PFSK-1 (cell line): ENCODE measurements around the gene GGCX. TPM values are rescaled to one million over a fixed set of nuclear protein-coding genes. Genes with fewer than 3 reads are reported as not detected.

Source experiments
- FOXP2 ChIP-seq: optimal IDR thresholded peaks from 2 replicates; pipeline ENCODE3; 2011; ENCODE audit warnings: borderline replicate concordance, control low read depth, inconsistent platforms; ENCODE audit not compliant: insufficient read depth; ENCODE audit errors: extremely low read length, extremely low read depth
- POLR2AphosphoS5 ChIP-seq: IDR thresholded peaks from 2 replicates; pipeline ENCODE4 v1.6.1; 2012; ENCODE audit warnings: low read depth, mild to moderate bottlenecking, control low read depth, low read length, moderate library complexity
- SIN3A ChIP-seq: IDR thresholded peaks from 2 replicates; pipeline ENCODE4 v1.6.1; 2012; ENCODE audit warnings: mild to moderate bottlenecking, low read length, moderate library complexity, borderline replicate concordance; ENCODE audit not compliant: insufficient read depth
- TAF1 ChIP-seq: IDR thresholded peaks from 2 replicates; pipeline ENCODE4 v1.6.1; 2012; ENCODE audit warnings: low read length, control low read depth, borderline replicate concordance; ENCODE audit not compliant: insufficient read depth
- polyA plus RNA-seq: library from polyadenylated mRNA; unstranded; fragments of >200 nt; gene quantifications from one replicate; pipeline ENCODE4 v1.2.1, GENCODE V29; 2012; ENCODE audit warnings: low read depth, missing spikeins; ENCODE audit not compliant: insufficient read length
- TF ChIP-seq, protein P1 (sequence below), 2 experiments: IDR thresholded peaks; 2 replicates each; pipeline versions ENCODE4 v1.6.1 to v1.8.0; 2011 to 2012; ENCODE audit warnings: low read depth in 2 of 2, low read length in 2 of 2, control low read depth in 1 of 2, inconsistent platforms in 1 of 2, mild to moderate bottlenecking in 1 of 2, moderate library complexity in 1 of 2; ENCODE audit not compliant: insufficient read depth in 1 of 2

GGCX gene
- polyA plus RNA-seq = 25.2 TPM

DNA sequence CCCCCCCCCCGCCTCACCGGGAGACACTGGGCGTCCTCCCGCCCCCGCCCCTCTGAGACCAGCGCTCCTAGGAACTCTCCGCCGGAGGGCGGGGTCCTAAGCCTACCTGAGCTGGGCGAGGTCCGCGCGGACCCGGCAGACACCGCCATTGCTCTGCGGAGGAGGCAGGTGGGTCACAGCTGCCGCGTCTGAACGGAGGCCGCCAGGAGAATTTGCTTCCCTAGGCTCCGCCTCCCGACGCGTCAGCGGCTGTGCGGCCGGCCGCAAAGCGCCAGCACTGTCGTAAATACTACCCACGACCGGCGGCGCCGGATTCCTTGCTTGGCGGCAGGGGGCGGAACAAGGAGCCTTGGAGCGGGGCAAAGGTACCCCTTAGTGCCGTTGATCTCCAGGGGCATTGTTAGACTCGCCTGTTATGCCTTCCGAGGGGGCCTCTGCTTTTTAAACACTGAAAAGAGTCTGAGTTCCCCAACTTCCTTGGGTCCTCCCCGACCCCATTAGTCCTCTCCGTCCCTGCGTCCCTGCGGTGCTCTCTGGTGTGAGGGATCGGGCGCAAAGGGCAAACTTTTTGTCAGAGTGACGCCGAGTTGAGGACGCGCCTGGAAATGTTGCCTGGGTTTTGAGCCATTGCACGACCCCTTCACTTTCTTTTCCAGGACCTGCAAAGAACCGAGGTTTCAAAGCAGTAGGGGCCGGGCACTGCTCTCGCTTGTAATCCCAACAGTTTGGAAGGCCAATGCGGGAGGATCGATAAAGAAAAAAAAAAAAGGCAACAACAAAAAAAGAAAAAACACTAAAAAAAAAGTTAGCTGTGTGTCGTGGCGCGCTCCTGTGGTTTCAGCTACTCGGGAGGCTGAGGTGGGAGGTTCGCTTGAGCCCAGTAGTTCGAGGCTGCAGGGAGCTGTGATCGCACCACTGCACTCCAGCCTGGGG, at the start of gene GGCX:
Gene GGCX (minus strand): TSS at position 214 of the 933 bp plus-strand sequence. CDS start 65 bp downstream, at position 149.
- TF ChIP-seq, protein P1, sequence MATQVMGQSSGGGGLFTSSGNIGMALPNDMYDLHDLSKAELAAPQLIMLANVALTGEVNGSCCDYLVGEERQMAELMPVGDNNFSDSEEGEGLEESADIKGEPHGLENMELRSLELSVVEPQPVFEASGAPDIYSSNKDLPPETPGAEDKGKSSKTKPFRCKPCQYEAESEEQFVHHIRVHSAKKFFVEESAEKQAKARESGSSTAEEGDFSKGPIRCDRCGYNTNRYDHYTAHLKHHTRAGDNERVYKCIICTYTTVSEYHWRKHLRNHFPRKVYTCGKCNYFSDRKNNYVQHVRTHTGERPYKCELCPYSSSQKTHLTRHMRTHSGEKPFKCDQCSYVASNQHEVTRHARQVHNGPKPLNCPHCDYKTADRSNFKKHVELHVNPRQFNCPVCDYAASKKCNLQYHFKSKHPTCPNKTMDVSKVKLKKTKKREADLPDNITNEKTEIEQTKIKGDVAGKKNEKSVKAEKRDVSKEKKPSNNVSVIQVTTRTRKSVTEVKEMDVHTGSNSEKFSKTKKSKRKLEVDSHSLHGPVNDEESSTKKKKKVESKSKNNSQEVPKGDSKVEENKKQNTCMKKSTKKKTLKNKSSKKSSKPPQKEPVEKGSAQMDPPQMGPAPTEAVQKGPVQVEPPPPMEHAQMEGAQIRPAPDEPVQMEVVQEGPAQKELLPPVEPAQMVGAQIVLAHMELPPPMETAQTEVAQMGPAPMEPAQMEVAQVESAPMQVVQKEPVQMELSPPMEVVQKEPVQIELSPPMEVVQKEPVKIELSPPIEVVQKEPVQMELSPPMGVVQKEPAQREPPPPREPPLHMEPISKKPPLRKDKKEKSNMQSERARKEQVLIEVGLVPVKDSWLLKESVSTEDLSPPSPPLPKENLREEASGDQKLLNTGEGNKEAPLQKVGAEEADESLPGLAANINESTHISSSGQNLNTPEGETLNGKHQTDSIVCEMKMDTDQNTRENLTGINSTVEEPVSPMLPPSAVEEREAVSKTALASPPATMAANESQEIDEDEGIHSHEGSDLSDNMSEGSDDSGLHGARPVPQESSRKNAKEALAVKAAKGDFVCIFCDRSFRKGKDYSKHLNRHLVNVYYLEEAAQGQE (IDR thresholded peaks at IDR 0.05; ENCODE audit: insufficient read depth in 1 of 2, low read depth in 2 of 2, low read length in 2 of 2) = no peak
- TF ChIP-seq FOXP2 (peak; percentile 89), SIN3A (no peak), TAF1 (peak; percentile 80), POLR2AphosphoS5 (peak; percentile 92)

DNA sequence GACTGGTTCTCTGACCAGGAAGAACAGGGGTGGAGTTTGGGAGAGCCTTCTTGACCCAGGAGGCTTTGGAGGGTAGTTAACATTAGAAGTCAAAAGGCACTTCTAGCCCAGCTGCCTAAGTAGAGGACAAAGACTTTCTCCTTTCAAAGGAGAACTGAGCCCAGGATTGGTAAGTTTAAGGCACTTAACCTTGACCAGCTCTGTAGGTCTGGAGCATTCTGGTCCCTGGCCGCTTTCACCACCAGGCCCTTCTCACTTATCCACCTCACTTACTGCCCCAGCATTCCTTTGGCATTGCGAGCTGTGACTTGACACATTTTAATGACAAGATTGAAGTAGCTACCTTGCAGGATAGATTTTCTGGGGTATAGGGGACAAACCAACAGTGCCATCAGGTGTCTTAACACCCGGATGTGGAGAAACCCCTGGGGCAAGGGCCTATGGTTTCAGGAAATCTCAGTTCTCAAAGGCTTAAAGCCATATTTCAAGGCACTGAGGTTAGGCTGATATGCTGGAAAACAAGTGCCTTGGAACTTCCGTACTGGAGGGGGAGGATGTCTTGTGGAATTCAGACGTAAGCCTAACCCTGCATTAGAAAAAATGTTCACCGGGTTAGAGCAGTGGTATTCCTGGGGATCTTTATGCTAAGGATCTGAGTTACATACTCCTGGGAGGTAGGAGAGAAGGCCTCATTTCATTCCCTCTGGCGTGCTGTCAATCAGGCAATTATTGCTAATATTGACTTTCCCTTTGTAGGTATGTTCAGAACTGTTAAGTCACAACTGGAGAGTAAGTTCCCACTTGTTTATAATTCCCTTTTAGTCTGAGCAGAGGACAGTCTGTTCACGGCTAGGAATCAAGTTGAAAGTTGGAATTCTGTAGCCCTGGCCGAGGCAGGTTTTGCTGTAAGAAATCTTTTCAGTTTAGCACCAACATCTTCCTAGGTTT, 46.2 kb upstream of the GGCX start:
- TF ChIP-seq FOXP2 (no peak), SIN3A (no peak), POLR2AphosphoS5 (no peak), TAF1 (no peak)
- TF ChIP-seq, protein P1 (IDR thresholded peaks at IDR 0.05; ENCODE audit: insufficient read depth in 1 of 2, low read depth in 2 of 2, low read length in 2 of 2) = no peak

DNA sequence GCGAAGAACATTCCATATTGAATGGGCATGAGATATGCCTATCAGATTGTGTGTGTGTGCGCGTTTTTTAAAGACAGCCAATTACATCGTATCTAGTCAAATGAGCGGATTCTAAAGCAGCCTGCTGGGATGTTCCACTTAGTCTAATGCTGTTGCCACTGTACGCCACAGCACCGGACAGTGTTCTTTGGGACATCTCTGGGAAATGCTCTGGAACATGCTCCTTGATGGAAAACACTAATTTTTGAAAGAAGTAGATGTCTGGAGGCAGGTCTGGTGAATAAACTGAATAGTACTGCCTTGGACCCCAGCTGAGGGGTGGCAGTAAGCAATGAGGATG, 44.8 kb upstream of the GGCX start:
- no peak for TF ChIP-seq FOXP2
- no peak for TF ChIP-seq TAF1
- no peak for TF ChIP-seq POLR2AphosphoS5
- TF ChIP-seq, protein P1 (IDR thresholded peaks at IDR 0.05; ENCODE audit: insufficient read depth in 1 of 2, low read depth in 2 of 2, low read length in 2 of 2) = no peak
- no peak for TF ChIP-seq SIN3A

DNA sequence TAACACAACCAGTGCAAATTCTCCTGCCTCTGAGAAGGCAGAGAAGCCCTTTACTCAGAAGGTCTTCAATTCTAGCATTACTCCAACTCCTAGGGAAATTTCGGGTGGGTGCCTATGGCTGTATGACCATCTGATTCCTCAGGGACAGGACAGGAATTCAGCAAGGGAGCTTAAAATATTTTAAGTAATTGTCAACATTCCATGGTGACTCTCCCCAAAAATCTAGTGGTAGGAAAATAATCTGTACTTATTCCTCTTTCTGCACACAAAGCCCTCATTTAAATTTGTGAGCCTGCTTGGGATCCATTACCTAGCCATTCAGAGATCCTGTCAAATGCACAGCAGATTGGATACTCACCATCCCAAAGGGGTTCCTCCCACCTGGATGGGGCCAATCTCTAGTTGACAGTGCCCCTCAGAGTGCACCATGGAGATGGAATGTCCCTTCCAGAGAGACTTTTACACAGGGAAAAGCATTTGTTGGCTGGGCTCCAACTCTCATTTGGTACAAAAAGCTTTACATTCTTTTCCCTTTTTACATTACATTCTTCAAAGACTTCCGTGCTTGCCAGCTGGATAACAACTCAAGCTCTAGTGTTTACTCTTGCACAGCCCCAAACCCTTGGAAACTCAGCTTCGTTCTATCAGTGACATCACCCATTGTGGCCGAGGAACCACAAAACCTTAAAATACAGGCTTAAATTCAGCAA, 44.3 kb upstream of the GGCX start:
- TF ChIP-seq, protein P1 (IDR thresholded peaks at IDR 0.05; ENCODE audit: insufficient read depth in 1 of 2, low read depth in 2 of 2, low read length in 2 of 2) = no peak
- TF ChIP-seq FOXP2 = no peak
- TF ChIP-seq POLR2AphosphoS5 = no peak; the same call in 1 of the 2 replicates
- no peak for TF ChIP-seq TAF1
- no peak for TF ChIP-seq SIN3A
